ENCODE data around the gene GCLC.

GRCh38 chr6:53506872-53507271, 38.0 kb downstream of the GCLC start:
- TF ChIP-seq EP300 (IDR thresholded peaks at IDR 0.05) (no peak), CTCF (IDR thresholded peaks at IDR 0.05) (no peak)
